ENCODE measurements around the gene RPL37A.

Gene RPL37A

DNA sequence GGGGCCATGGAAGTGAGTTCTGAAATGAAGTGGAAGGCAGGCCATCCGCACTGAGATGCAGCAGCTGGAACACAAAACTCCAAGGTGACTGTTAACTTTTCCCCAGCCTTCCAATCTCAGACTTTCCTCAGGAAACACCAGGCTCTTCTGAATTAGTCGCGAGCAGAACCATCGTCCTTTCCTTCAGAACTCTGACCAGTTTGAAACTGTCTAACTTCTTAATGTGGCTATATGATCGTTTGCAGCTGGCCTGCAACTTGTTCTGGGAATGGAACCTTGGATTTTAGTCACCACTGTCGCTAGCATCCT, 620 bp upstream of the RPL37A start:
- Histone ChIP-seq H3K27ac (ENCODE audit: low read length) (peak overlapping the region; percentile 31), H2AFZ (ENCODE audit: low read depth, low read length) (peak overlapping the region; percentile 50), H4K20me1 (ENCODE audit: insufficient read depth, low read length) (peaks cover 36% of the 10 kb centered on the region), H3K27me3 (ENCODE audit: low read depth, low read length) (no peaks in the 10 kb centered on the region), H3K9me3 (ENCODE audit: insufficient read depth, low read length) (no peaks in the 10 kb centered on the region), H3K79me2 (ENCODE audit: low read length) (peaks cover 47% of the 10 kb centered on the region), H3K36me3 (replicated peaks; ENCODE audit: low read depth, low read length) (peaks cover 41% of the 10 kb centered on the region), H3K4me1 (ENCODE audit: low read length) (peaks cover 35% of the 10 kb centered on the region), H3K4me3 (ENCODE audit: low read length) (peak overlapping the region; percentile 94), H3K4me2 (ENCODE audit: low read length) (peak overlapping the region; percentile 95), H3K9ac (ENCODE audit: low read length) (peak overlapping the region; percentile 81)
- no peak for TF ChIP-seq CTCF (IDR thresholded peaks at IDR 0.05; ENCODE audit: low read depth, low read length)
- no peak for TF ChIP-seq EZH2phosphoT487 (IDR thresholded peaks at IDR 0.05; ENCODE audit: low read depth)

DNA sequence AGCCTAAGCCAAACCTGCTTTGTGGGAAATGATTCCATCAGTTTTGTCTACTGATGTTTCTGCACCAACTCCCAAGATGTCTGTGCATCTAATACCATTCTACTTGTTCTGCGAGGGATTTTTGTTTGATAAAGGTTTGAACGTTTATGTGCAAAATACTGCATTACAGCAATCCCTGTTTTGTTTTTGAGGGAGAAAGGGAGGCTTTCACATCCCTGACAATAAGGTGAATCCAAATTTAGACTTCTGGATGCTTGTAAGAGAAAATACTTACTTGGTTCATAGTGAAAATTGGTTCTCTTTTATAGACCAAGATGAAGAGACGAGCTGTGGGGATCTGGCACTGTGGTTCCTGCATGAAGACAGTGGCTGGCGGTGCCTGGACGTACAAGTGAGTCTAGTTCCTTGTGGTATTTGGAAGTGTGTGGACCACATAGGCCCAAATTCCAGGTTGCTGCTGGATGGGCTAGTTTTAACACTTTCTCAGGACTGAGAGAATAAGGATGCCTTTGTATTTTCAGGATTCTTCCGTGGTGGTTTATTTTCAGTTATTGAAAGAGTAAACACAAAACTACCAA, 1.1 kb downstream of the RPL37A start:
- peaks cover 35% of the 10 kb centered on the region for H3K4me1 ChIP-seq (ENCODE audit: low read length)
- H2AFZ ChIP-seq (ENCODE audit: low read depth, low read length): no peak overlapping the region
- H3K79me2 ChIP-seq (ENCODE audit: low read length): peaks cover 47% of the 10 kb centered on the region
- H3K9me3 ChIP-seq (ENCODE audit: insufficient read depth, low read length): no peaks in the 10 kb centered on the region
- peak overlapping the region; percentile 59 for H3K27ac ChIP-seq (ENCODE audit: low read length)
- H4K20me1 ChIP-seq (ENCODE audit: insufficient read depth, low read length): peaks cover 46% of the 10 kb centered on the region
- H3K27me3 ChIP-seq (ENCODE audit: low read depth, low read length): no peaks in the 10 kb centered on the region
- peak overlapping the region; percentile 98 for H3K9ac ChIP-seq (ENCODE audit: low read length)
- H3K36me3 ChIP-seq (replicated peaks; ENCODE audit: low read depth, low read length): peaks cover 56% of the 10 kb centered on the region
- H3K4me2 ChIP-seq (ENCODE audit: low read length): peak overlapping the region; percentile 89
- H3K4me3 ChIP-seq (ENCODE audit: low read length): peak overlapping the region; percentile 94
- TF ChIP-seq EZH2phosphoT487 (IDR thresholded peaks at IDR 0.05; ENCODE audit: low read depth) (no peak), CTCF (IDR thresholded peaks at IDR 0.05; ENCODE audit: low read depth, low read length) (no peak)

DNA sequence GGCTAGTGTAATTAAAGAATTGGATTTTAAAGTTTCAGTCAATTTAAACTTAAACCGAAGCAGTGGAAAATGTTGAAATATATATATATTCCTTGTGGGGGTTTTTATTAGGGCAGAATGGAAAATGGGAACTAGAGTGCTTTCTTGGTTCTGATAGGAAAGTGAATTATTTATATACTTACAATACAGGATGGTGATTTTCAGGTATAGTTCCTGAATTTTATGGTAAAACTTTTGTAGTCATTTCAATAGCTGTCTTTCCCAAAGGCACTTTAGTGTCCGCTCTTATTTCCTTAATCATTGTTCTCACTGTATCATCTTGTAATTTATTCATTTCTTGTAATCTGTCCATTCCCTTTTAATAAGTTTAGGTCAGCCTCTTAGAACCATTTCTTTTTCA, 1.9 kb downstream of the RPL37A start:
- no peaks in the 10 kb centered on the region for H3K27me3 ChIP-seq (ENCODE audit: low read depth, low read length)
- H3K36me3 ChIP-seq (replicated peaks; ENCODE audit: low read depth, low read length): peaks cover 59% of the 10 kb centered on the region
- no peak overlapping the region for H2AFZ ChIP-seq (ENCODE audit: low read depth, low read length)
- H3K4me1 ChIP-seq (ENCODE audit: low read length): peaks cover 31% of the 10 kb centered on the region
- no peak for TF ChIP-seq EZH2phosphoT487 (IDR thresholded peaks at IDR 0.05; ENCODE audit: low read depth)
- no peak for TF ChIP-seq CTCF (IDR thresholded peaks at IDR 0.05; ENCODE audit: low read depth, low read length)
- peak overlapping the region; percentile 98; the same call in 1 of the 2 replicates for H3K9ac ChIP-seq (ENCODE audit: low read length)
- peak overlapping the region; percentile 89 for H3K4me2 ChIP-seq (ENCODE audit: low read length)
- H3K4me3 ChIP-seq (ENCODE audit: low read length): peak overlapping the region; percentile 94; the same call in 1 of the 2 replicates
- peaks cover 46% of the 10 kb centered on the region for H4K20me1 ChIP-seq (ENCODE audit: insufficient read depth, low read length)
- peaks cover 47% of the 10 kb centered on the region for H3K79me2 ChIP-seq (ENCODE audit: low read length)
- H3K9me3 ChIP-seq (ENCODE audit: insufficient read depth, low read length): no peaks in the 10 kb centered on the region
- H3K27ac ChIP-seq (ENCODE audit: low read length): no peak overlapping the region

- Histone ChIP-seq H3K36me3 (replicated peaks; ENCODE audit: low read depth, low read length) (peaks cover 67% of the 10 kb centered on the region), H3K4me2 (ENCODE audit: low read length) (no peak overlapping the region), H4K20me1 (ENCODE audit: insufficient read depth, low read length) (peaks cover 50% of the 10 kb centered on the region), H3K27me3 (ENCODE audit: low read depth, low read length) (no peaks in the 10 kb centered on the region), H3K9me3 (ENCODE audit: insufficient read depth, low read length) (no peaks in the 10 kb centered on the region), H2AFZ (ENCODE audit: low read depth, low read length) (no peak overlapping the region), H3K9ac (ENCODE audit: low read length) (no peak overlapping the region), H3K79me2 (ENCODE audit: low read length) (peaks cover 47% of the 10 kb centered on the region), H3K27ac (ENCODE audit: low read length) (no peak overlapping the region), H3K4me1 (ENCODE audit: low read length) (peaks cover 23% of the 10 kb centered on the region), H3K4me3 (ENCODE audit: low read length) (no peak overlapping the region)
- TF ChIP-seq EZH2phosphoT487 (IDR thresholded peaks at IDR 0.05; ENCODE audit: low read depth) (no peak), CTCF (IDR thresholded peaks at IDR 0.05; ENCODE audit: low read depth, low read length) (no peak)
Observed at GRCh38 chr2:216501854-216502253, 3.2 kb downstream of the RPL37A start.
